Keratinocyte (primary cell): ENCODE data around the gene DDX31. TPM values are rescaled to one million over a fixed set of nuclear protein-coding genes. Genes with fewer than 3 reads are reported as not detected.
A peak's percentile ranks its signal among the peaks of the same experiment; 100 is the strongest.

ENCODE experiments used
- DNase-seq: peaks from one replicate; pipeline ENCODE4 v3.0.0-alpha.2; 2011; ENCODE audit warnings: low read depth, missing footprints, low spot score
- FAIRE-seq: peaks from 2 replicates; lab custom pipeline; 2011; peaks lifted over from hg19 to GRCh38; lab: Jason Lieb, UNC
- H2AFZ ChIP-seq: 2 replicates; pipeline ENCODE4 v1.6.0; 2012; ENCODE audit warnings: low read length, control low read depth, inconsistent platforms; ENCODE audit not compliant: control insufficient read depth
- H3K27ac ChIP-seq: 2 replicates; pipeline ENCODE4 v1.5.1; 2011; ENCODE audit warnings: low read length; ENCODE audit not compliant: control insufficient read depth, insufficient read depth
- H3K27me3 ChIP-seq: 3 replicates; pipeline ENCODE4 v1.6.0; 2011; ENCODE audit warnings: low read length; ENCODE audit not compliant: control insufficient read depth, insufficient read depth; ENCODE audit errors: extremely low read depth
- H3K36me3 ChIP-seq, 2 experiments: 2 replicates in 1 of 2; 3 replicates in 1 of 2; pipeline ENCODE4 v1.5.1; 2011; ENCODE audit warnings: low read length in 2 of 2, mild to moderate bottlenecking in 1 of 2; ENCODE audit not compliant: control insufficient read depth in 2 of 2, insufficient read depth in 2 of 2; ENCODE audit errors: extremely low read depth in 1 of 2
- H3K4me1 ChIP-seq: 3 replicates; pipeline ENCODE4 v1.5.1; 2011; ENCODE audit warnings: low read length; ENCODE audit not compliant: control insufficient read depth, insufficient read depth; ENCODE audit errors: extremely low read depth
- H3K4me2 ChIP-seq: 3 replicates; pipeline ENCODE4 v1.6.0; 2011; ENCODE audit warnings: low read depth, low read length; ENCODE audit not compliant: control insufficient read depth, insufficient read depth; ENCODE audit errors: extremely low read depth
- H3K4me3 ChIP-seq, 3 experiments: fragments of 200-600 bp in 1 of 3; sonication (generic) in 1 of 3; 2 replicates in 2 of 3; 3 replicates in 1 of 3; pipeline ENCODE4 v1.5.1; 2011 to 2016; ENCODE audit warnings: low read length in 3 of 3, mild to moderate bottlenecking in 3 of 3, control low read depth in 2 of 3, inconsistent platforms in 1 of 3, low read depth in 1 of 3, mixed read lengths in 1 of 3, mixed run types in 1 of 3, moderate library complexity in 1 of 3; ENCODE audit not compliant: control insufficient read depth in 2 of 3, insufficient read depth in 2 of 3; ENCODE audit errors: extremely low read depth in 1 of 3
- H3K79me2 ChIP-seq: 2 replicates; pipeline ENCODE4 v1.6.0; 2012; ENCODE audit warnings: low read length; ENCODE audit not compliant: control insufficient read depth, insufficient read depth
- H3K9ac ChIP-seq: 3 replicates; pipeline ENCODE4 v1.6.0; 2011; ENCODE audit warnings: low read length; ENCODE audit not compliant: control insufficient read depth, insufficient read depth; ENCODE audit errors: extremely low read depth
- H3K9me1 ChIP-seq: 3 replicates; pipeline ENCODE4 v1.6.0; 2011; ENCODE audit warnings: low read length; ENCODE audit not compliant: control insufficient read depth, insufficient read depth; ENCODE audit errors: extremely low read depth
- H3K9me3 ChIP-seq: 2 replicates; pipeline ENCODE4 v1.5.1; 2012; ENCODE audit warnings: low read depth, low read length; ENCODE audit not compliant: control insufficient read depth
- H4K20me1 ChIP-seq: 3 replicates; pipeline ENCODE4 v1.6.0; 2011; ENCODE audit warnings: low read length; ENCODE audit not compliant: control insufficient read depth, insufficient read depth; ENCODE audit errors: extremely low read depth
- CTCF ChIP-seq, 3 experiments: IDR thresholded peaks in 1 of 3; conservative IDR thresholded peaks in 1 of 3; optimal IDR thresholded peaks in 1 of 3; 2 replicates in 2 of 3; 3 replicates in 1 of 3; pipeline versions ENCODE3 to v1.5.1; 2011; ENCODE audit warnings: low read length in 3 of 3, mild to moderate bottlenecking in 3 of 3, moderate library complexity in 2 of 3, control low read depth in 1 of 3, inconsistent platforms in 1 of 3; ENCODE audit not compliant: insufficient read depth in 2 of 3; ENCODE audit errors: extremely low read depth in 1 of 3
- EZH2 ChIP-seq: IDR thresholded peaks from one replicate; pipeline ENCODE4 v1.6.1; 2012; ENCODE audit warnings: inconsistent platforms, mild to moderate bottlenecking, low read length, moderate library complexity
- dilution Hi-C: fragments of 300-500 bp; cut with MboI; formaldehyde crosslinking; loops from one replicate; pipeline ENCODE4 v1.7.0; 2020; ENCODE audit warnings: low sequenced_read_pairs; ENCODE audit not compliant: extremely low pct_ligation_motif_present
- polyA plus RNA-seq, 5 experiments: library from polyadenylated mRNA; depleted of rRNA in 3 of 5; stranded (reverse) in 3 of 5; stranded (forward) in 1 of 5; unstranded in 1 of 5; fragments of >200 nt; gene quantifications; 1 replicate in 1 of 5; 2 replicates in 3 of 5; 3 replicates in 1 of 5; pipeline versions ENCODE4 v1.2.1 to v1.2.3, GENCODE V29; 2011 to 2012; ENCODE audit warnings: missing spikeins in 2 of 5, low read depth in 1 of 5, low replicate concordance in 1 of 5

Gene DDX31
- polyA plus RNA-seq, 1 donor (not counting 4 experiments of a cell fraction or from before 2014, with no cell fraction given), result 21.0 TPM

- DNase-seq (no peak), FAIRE-seq (no peak)
- Histone ChIP-seq H3K4me3 (no peak overlapping the region), H3K9me1 (no peaks in the 10 kb centered on the region), H2AFZ (peak overlapping the region; percentile 2), H3K4me2 (peak overlapping the region; percentile 27), H3K9me3 (no peaks in the 10 kb centered on the region), H3K36me3 (no peaks in the 10 kb centered on the region), H3K4me1 (no peaks in the 10 kb centered on the region), H3K79me2 (no peaks in the 10 kb centered on the region), H3K27me3 (peaks cover 20% of the 10 kb centered on the region), H3K27ac (no peak overlapping the region), H3K9ac (no peak overlapping the region), H4K20me1 (no peaks in the 10 kb centered on the region)
- no peak for TF ChIP-seq EZH2
- TF ChIP-seq CTCF (optimal IDR thresholded peaks at IDR 0.05 in 1 of 3, IDR thresholded peaks at IDR 0.05 in 1 of 3, conservative IDR thresholded peaks at IDR 0.05 in 1 of 3; ENCODE audit: extremely low read depth in 1 of 3, insufficient read depth in 2 of 3, low read length in 3 of 3), result peak; percentile 28 to 45 (median 31)
- dilution Hi-C loops, result no loop called here
These were observed 123.4 kb downstream of the DDX31 start for GRCh38 chr9:132546148-132547051.

- H3K4me2 ChIP-seq, result no peak overlapping the region
- dilution Hi-C loops, result no loop called here
These were observed 124.2 kb downstream of the DDX31 start for GRCh38 chr9:132545578-132545977.

More at GRCh38 chr9:132545578-132545977, 124.2 kb downstream of the DDX31 start:
- Histone ChIP-seq H3K27ac (no peak overlapping the region), H3K9me3 (no peaks in the 10 kb centered on the region), H3K4me3 (no peak overlapping the region), H3K79me2 (no peaks in the 10 kb centered on the region), H3K4me1 (no peaks in the 10 kb centered on the region), H3K27me3 (peaks cover 20% of the 10 kb centered on the region), H3K9ac (no peak overlapping the region), H3K36me3 (no peaks in the 10 kb centered on the region), H2AFZ (no peak overlapping the region), H4K20me1 (no peaks in the 10 kb centered on the region), H3K9me1 (no peaks in the 10 kb centered on the region)
- no peak for TF ChIP-seq EZH2
- TF ChIP-seq CTCF (optimal IDR thresholded peaks at IDR 0.05 in 1 of 3, IDR thresholded peaks at IDR 0.05 in 1 of 3, conservative IDR thresholded peaks at IDR 0.05 in 1 of 3; ENCODE audit: extremely low read depth in 1 of 3, insufficient read depth in 2 of 3, low read length in 3 of 3), result no peak
- DNase-seq, result no peak
- no peak for FAIRE-seq
